ENCODE data around the gene PTPRD.

The PTPRD gene

GRCh38 chr9:10146517-10147331 lies 466.1 kb downstream of the PTPRD start:
- DNase-seq: no peak

DNA sequence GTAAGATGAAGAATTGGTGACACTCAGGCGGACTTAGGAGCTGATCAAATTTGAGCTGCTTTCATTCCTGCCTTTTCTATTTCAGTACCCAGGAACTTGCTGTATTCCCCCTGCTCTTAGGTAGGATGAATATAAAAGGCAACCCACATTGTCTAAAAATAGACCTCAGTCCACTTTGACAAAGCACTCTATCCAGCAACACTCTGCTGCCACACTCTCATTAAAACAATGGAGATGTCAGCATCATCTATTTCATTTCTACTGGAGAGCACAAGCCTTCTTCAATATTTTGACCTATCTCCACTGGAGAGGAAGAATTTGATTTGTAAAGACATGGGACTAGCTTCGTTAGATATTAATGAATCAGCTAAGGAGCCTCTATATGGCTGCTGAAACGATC lies 468.4 kb downstream of the PTPRD start:
- DNase-seq: no peak

DNA sequence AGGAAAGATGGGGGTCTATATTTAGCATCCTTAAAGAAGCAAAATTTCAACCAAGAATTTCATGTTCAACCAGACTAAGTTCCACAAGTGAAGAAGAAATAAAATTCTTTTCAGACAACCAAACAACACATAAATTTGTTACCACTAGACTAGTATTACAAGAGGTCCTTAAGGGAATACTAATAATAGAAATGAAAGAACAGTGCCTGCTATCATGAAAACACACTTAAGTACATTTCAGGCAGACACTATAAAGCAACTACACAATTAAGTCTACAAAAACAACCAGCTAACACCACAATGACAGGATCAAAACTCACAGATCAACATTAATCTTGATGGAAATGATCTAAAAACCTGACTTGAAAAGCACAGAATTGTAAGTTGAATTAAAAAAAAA lies 477.2 kb downstream of the PTPRD start:
- no peak for DNase-seq

DNA sequence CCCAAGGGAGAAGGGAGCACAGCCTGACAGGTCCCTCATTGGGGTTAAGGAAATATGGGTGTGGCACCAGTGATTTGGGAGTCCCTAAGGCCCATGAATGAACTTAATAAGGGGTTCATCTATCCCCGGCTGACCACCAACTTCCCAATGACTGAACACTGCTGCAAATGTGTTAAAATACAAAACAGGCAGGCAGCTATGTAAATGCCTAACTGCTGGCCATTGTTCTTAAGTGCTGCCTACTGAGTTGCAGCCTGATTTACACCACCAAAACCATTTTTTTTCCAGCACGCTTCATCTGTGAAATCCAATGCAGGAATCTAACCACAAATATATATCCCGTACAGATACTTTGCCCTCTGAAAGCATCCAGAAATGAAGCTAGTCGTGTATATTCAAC lies 478.5 kb downstream of the PTPRD start:
- no peak for DNase-seq

DNA sequence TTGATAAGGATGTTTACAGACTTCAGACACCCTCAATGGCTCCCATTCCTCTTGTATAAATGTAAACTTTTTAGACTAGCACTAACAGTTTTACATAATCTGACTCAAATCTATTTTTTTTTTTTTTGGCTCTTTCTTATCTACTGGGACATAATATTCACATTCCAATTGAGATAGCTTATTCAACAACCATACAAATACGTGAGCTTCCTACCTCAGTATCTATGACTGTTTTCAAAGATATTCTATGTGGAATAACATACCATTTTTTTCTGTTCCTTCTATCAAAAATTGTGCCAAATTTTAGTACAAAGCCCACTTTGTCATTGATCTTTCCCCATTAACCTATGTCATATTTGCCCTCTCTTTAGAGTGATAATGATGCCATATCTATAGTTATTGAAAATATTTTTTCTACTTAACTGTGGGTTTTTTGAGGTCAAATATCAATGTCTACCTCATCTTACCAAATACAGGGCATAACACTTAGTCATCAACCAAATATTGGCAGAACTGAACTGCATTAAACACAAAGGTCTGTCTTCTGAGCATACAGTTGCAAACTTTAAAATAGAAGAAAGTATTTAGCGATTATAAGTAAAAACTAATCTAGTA lies 482.6 kb downstream of the PTPRD start:
- DNase-seq: no peak

- no peak for DNase-seq
Observed at GRCh38 chr9:10127867-10128266, 484.9 kb downstream of the PTPRD start.

DNA sequence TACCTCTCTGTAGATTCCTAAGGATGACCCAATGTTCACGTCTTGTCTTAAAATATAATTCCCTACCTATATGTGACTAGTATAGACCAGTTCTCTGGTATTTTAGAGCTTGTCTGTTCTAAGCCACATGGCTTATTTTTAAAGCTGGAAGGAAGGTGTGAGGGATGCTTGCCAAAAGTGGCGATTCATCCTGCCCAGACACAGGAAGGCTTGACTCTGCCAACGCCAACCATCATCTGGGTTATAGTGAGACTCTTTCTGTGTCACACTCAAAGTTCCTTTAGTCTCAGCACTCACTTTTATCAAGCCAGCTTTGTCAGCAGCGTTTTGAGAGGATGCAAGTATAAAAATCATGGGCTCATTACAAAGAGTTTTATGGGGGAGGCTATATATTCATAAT lies 500.0 kb downstream of the PTPRD start:
- DNase-seq: no peak

DNA sequence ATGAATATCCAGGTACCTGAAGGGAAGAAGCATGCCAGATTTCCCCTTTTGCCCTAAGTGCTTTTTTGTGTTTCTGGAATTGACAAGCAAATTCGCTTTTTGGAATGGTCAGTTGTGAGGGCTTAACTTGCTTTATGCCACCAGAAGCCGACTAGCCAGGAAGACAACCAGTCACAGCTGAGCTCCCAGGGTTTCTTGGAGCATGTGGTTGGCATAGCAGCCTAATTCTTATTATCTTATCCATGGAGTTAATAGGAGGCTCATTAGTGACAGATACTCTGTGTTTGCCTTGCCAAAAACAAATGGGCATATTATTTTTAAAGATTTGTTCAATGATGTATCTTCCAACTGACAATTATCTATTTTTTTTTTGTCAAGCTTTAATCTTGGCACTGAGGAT lies 500.7 kb downstream of the PTPRD start:
- no peak for DNase-seq

DNA sequence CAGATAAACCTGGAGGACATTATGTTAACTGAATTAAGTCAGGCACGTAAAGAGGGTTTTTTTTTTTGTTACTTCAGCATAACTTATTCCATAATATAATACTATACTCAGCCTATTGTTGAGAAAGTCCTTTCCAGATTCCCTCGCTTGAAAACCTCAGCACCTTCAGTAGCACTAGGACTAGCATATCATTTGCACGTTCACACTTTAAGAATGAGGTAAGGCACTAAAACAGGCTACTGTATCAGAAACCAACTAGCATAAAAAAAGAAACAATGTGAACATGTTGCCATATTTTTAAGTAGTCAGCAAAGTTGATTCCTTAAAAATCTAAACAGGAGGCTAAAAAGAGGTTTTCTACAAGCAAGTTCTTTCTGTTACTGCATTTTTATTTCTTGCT lies 504.0 kb downstream of the PTPRD start:
- DNase-seq: no peak

DNA sequence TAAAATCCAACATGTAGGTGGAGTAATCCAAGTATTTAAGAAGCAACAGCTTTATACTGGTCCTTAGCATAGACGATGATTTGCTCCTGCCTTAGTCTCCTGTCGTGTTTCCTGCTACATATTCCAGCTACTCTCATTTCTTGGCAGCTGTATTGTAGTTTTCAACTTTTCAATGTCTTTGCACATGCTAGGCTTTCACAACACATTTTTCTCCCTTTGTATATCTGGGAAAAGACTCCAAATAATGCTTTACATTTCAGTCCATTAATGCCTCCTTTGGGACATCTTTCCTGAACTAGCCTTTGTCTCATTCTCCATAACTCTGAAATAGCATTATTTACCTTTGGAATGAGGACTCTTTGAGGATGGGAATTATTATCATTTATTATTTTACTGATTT lies 508.0 kb downstream of the PTPRD start:
- DNase-seq: no peak

- no peak for DNase-seq
Observed at GRCh38 chr9:10095208-10095607, 517.6 kb downstream of the PTPRD start.

DNA sequence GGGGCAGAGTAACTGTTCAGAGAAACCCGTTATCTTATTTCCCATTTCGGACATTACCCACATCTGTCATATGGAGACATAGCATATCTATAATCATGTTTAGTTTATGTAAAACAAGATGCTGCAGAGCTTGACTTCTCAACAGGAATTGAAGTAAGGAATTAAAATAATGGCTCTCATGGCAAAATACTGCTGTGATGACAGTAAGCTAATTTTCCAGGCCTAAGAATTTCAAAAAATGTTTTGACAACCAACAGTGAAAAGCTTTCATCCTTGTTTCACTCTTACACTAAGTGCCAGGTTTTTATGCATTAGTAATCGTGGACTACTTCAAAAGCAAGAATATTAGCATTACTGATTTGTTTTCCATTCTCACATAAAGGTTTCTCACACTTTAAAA lies 518.2 kb downstream of the PTPRD start:
- DNase-seq: no peak

GRCh38 chr9:10080012-10080411 lies 532.8 kb downstream of the PTPRD start:
- DNase-seq: no peak

GRCh38 chr9:10079284-10079964 lies 533.4 kb downstream of the PTPRD start:
- DNase-seq: no peak

- DNase-seq: no peak
Observed at GRCh38 chr9:10071579-10071978, 541.2 kb downstream of the PTPRD start.

DNA sequence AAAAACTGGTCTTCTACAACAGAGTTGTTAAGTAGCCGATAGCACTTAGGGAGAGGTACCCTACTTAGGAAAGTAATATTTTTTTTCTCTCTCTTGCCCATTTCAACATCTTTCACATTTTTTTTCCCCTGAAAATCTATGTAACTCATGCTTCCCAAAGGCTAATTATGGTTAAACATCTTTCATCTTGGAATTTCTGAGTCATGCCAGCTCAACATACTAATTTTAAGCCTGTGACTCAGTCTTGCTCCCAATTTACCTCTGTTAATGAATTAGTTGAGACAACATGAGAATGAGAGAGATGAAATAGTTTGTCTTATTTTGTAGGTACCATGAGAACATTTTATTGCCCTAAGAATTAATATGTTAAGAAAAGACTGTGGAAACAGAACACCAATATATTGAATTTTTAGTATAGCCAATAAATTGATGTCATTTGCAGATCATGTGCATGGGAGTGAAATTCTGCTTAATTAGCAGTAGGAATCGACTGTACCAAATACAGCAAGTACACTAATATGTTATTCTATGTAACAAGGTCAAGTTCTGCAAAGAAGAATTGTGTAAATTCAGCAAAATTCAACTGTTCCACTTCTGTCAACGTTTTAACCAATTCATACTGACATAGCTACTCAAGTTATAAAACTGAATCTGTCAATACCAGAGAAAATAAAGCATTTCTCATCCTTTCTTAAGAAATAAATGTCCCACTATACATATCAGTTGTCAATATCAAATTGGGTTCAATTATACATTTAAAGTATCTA lies 550.0 kb downstream of the PTPRD start:
- DNase-seq: no peak

GRCh38 chr9:10059044-10059443 lies 553.8 kb downstream of the PTPRD start:
- no peak for DNase-seq

DNA sequence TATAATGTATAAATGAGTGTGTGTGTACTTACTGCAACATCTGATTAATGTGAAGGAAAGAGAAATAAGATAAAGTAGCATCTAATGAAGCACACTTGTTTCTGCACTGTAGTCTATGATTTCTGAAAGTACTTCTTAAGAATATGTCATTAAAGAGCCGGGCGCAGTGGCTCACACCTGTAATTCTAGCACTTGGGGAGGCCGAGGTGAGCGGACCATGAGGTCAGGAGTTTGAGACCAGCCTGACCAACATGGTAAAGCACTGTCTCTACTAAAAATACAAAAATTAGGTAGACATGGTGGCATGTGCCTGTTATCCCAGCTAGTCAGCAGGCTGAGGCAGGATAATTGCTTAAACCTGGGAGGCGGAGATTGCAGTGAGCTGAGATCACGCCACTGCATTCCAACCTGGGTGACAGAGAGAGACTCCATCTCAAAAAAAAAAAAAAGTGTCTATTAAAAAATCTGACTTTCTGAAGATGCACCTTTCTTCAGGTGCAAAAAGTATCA lies 556.9 kb downstream of the PTPRD start:
- DNase-seq: no peak

DNA sequence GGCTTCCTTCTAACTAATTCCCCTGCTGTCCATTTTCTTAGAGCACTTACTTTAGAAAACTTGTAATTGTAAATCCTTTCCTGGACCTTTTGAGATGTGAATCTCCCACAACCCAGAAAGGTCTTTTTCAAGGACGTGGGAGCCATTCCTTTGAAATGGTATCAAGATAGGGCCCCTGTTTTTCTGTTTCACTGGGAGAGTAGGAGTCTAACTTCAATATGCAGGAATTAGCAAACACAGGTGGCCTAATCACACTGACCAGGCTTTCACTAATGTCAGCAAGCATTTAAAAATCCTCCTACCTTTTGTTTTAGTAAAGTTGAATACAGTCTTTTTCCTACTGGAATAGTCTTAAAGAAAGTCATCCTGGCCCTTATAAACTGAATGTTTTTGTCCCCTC lies 558.3 kb downstream of the PTPRD start:
- no peak for DNase-seq

GRCh38 chr9:10052916-10053315 lies 559.9 kb downstream of the PTPRD start:
- DNase-seq: no peak

DNA sequence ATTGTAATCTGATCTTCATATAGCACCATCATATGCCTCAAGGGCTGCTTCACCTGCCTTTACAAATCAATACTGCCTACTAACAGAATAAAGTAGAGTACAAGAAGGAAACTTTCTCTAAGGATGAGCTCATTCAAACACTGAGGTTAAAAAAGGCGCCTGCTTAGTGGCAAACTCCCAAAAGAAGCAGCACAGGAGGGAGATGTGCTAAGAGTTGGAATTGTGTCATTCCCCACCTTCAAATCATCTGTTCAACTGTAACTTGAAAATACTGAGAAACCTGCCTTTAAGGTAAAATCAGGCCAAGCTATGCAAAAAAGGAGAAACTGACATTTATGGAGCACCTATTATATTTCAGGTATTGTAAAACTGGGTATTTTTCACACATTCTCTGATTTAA lies 560.6 kb downstream of the PTPRD start:
- DNase-seq: no peak

DNA sequence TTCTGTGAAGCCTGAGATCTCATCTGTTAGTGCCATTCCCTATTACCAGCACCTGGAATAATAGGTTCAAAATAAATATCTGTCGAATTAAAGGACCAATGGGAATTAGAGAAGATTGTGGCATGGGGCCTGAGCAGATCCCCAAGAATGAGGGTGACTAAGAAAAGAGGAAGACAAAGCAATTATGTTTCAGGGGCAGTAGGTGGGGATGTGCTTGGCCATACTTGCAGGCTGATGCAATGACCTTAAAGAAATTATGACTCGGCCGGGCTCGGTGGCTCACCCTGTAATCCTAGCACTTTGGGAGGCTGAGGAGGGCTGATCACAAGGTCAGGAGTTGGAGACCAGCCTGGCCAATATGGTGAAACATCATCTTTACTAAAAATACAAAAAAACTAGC lies 562.8 kb downstream of the PTPRD start:
- no peak for DNase-seq

- no peak for DNase-seq
Observed at GRCh38 chr9:10048994-10049393, 563.8 kb downstream of the PTPRD start.

Data from inflammatory macrophage treated with lipopolysaccharide for 4 hours (primary cell).